ENCODE results near the gene CDK5R2. TPM values are rescaled to one million over a fixed set of nuclear protein-coding genes. Genes with fewer than 3 reads are reported as not detected.

Gene CDK5R2
- total RNA-seq, 4 donors from 2014 or later: not detected

DNA sequence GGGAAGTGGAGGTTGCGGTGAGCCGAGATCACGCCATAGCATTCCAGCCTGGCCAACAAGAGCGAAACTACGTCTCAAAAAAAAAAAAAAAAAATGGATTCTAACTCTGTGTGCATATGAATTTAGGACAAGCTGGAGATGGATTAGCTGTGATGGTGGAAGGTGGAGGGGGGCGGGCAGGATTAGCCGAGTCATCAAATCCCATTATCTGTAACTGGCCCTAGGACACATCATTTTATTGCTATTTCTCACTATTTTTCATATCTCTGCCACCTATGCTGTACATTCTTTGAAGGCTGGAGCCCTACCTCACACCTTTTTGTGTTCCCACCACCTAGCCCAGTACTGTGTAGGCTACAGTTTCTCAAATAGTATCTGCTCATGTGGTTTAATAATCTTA, 7.3 kb upstream of the CDK5R2 start:
- Histone ChIP-seq H3K27ac (no peak overlapping the region), H3K4me3 (no peak overlapping the region), H3K9me3 (no peaks in the 10 kb centered on the region), H3K27me3 (peaks cover 0 to 8% (median 3%) of the 10 kb centered on the region in 3 donors), H3K36me3 (no peaks in the 10 kb centered on the region), H3K4me1 (no peaks in the 10 kb centered on the region)
- intact Hi-C loops (cut with DNase I; ENCODE audit: low total_unique reads) (no loop called here), in situ Hi-C loops (cut with MboI; ENCODE audit: low sequenced_read_pairs in 4 of 4) (no loop called here)
- TF ChIP-seq, protein P1, sequence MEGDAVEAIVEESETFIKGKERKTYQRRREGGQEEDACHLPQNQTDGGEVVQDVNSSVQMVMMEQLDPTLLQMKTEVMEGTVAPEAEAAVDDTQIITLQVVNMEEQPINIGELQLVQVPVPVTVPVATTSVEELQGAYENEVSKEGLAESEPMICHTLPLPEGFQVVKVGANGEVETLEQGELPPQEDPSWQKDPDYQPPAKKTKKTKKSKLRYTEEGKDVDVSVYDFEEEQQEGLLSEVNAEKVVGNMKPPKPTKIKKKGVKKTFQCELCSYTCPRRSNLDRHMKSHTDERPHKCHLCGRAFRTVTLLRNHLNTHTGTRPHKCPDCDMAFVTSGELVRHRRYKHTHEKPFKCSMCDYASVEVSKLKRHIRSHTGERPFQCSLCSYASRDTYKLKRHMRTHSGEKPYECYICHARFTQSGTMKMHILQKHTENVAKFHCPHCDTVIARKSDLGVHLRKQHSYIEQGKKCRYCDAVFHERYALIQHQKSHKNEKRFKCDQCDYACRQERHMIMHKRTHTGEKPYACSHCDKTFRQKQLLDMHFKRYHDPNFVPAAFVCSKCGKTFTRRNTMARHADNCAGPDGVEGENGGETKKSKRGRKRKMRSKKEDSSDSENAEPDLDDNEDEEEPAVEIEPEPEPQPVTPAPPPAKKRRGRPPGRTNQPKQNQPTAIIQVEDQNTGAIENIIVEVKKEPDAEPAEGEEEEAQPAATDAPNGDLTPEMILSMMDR (IDR thresholded peaks at IDR 0.05 in 4 of 5, conservative IDR thresholded peaks at IDR 0.05 in 1 of 5): no peak
- TF ChIP-seq POLR2A (IDR thresholded peaks at IDR 0.05): no peak
- DNase-seq (no peak), ATAC-seq (no peak)

DNA sequence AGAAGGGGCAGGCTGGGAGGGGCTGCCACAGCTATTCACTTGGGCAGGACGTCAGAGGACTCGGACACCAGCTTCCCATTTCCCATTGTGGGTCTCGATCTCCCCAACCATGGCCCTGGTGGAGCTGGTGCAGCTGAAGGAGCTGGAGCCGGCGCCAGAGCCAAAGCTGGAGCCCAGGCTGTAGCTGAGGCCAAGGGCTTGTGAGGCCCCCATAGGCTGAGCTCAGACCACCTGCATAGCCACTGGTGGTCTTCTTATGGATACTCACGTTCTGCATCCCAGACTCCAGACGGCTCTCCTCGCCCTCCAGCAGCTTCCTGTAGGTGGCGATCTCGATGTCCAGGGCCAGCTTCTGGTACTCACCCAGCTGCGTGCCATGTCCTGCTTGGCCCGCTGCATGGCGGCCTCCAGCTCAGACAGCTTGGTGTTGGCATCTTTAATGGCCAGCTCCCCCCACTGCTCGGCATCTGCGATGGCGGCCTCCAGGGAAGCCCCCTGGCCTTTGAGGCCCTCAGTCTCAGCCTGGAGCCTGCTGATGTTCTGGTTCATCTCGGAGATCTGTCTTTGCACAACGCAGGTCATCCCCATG, 6.0 kb upstream of the CDK5R2 start:
- DNase-seq: no peak
- in situ Hi-C loops (cut with MboI; ENCODE audit: low sequenced_read_pairs in 4 of 4): no loop called here
- no peak for TF ChIP-seq POLR2A (IDR thresholded peaks at IDR 0.05)
- TF ChIP-seq, protein P1 (IDR thresholded peaks at IDR 0.05 in 4 of 5, conservative IDR thresholded peaks at IDR 0.05 in 1 of 5): no peak

DNA sequence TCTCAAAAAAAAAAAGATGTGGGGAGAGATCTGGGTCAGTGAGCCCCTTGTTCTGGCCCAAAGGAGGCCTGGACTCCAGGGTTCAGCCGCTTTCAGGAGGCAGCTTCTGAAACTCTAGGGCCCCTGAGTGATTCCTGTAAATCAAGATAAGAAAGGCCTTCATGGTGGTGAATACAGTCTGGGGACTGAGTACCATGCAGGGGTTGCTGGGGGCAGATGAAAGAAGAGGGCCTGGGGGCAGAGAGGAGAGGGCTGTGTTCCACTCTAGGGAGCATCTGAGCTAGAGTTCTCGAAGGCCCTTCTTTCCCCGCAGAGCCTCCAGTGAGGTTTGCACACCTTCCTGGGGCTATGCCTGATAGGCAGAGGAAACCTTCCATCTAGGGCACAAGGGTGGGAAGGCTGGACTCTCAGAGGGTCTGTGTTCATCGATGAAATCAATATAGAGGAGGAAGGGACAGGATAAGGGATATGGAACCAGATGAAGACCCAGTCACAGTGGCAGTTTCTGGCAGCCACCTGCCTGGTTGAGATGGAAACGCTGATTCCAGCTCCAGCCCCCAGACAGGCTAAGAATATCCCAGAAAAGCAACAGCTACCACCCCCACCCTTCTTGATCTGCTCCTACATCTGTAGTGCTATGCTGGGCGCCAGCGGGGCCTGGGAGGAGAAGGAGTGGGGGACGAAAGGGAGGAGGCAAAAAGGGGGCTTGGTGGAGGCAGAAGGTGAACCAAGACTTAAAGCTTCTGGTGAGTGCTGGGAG, 4.7 kb upstream of the CDK5R2 start:
- H3K4me3 ChIP-seq: no peak overlapping the region
- H3K27ac ChIP-seq: no peak overlapping the region
- peaks cover 0 to 1% of the 10 kb centered on the region in 2 donors for H3K4me1 ChIP-seq
- no peaks in the 10 kb centered on the region for H3K36me3 ChIP-seq
- in situ Hi-C loops (cut with MboI; ENCODE audit: low sequenced_read_pairs in 4 of 4): no loop called here
- DNase-seq (no peak), ATAC-seq (no peak)
- no peaks in the 10 kb centered on the region for H3K9me3 ChIP-seq
- intact Hi-C loops (cut with DNase I; ENCODE audit: low total_unique reads): no loop called here
- no peak for TF ChIP-seq POLR2A (IDR thresholded peaks at IDR 0.05)
- TF ChIP-seq, protein P1 (IDR thresholded peaks at IDR 0.05 in 4 of 5, conservative IDR thresholded peaks at IDR 0.05 in 1 of 5): no peak
- H3K27me3 ChIP-seq: peaks cover 18 to 26% (median 20%) of the 10 kb centered on the region in 3 donors

More for the DNA sequence above, 6.0 kb upstream of the CDK5R2 start:
- no peak overlapping the region for H3K4me3 ChIP-seq
- H3K27ac ChIP-seq: no peak overlapping the region
- no peaks in the 10 kb centered on the region for H3K36me3 ChIP-seq
- H3K9me3 ChIP-seq: no peaks in the 10 kb centered on the region
- ATAC-seq: no peak
- no peaks in the 10 kb centered on the region for H3K4me1 ChIP-seq
- intact Hi-C loops (cut with DNase I; ENCODE audit: low total_unique reads): no loop called here
- H3K27me3 ChIP-seq: peaks cover 6 to 17% (median 10%) of the 10 kb centered on the region in 3 donors

DNA sequence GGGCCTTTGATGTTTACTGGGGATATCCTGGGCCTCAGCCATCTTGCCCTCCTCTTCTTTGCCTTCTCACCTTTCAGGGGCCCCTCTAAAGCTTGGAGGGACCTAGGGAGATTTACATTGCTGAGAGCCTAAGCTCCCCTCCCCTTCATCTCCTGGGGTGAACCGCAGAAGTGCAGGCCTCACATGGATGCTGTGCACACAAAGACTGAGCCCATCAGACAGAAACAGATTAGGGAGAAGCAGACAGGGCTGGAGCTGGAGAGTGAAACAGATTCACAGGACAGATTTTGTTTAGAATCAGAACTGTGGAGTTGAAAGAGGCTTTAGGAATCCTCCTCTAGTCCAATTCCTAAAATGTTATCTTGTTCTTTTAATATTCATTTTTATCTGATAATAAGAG, 3.4 kb upstream of the CDK5R2 start:
- intact Hi-C loops (cut with DNase I; ENCODE audit: low total_unique reads): no loop called here

More for the DNA sequence above, 3.4 kb upstream of the CDK5R2 start:
- no peak overlapping the region for H3K4me3 ChIP-seq
- H3K36me3 ChIP-seq: no peaks in the 10 kb centered on the region
- TF ChIP-seq, protein P1 (IDR thresholded peaks at IDR 0.05 in 4 of 5, conservative IDR thresholded peaks at IDR 0.05 in 1 of 5): no peak
- no peak for TF ChIP-seq POLR2A (IDR thresholded peaks at IDR 0.05)
- in situ Hi-C loops (cut with MboI; ENCODE audit: low sequenced_read_pairs in 4 of 4): no loop called here
- no peak for ATAC-seq
- no peak for DNase-seq
- H3K9me3 ChIP-seq: no peaks in the 10 kb centered on the region
- H3K27me3 ChIP-seq: peaks cover 28 to 38% (median 29%) of the 10 kb centered on the region in 3 donors
- H3K4me1 ChIP-seq: peaks cover 0 to 3% of the 10 kb centered on the region in 2 donors
- no peak overlapping the region for H3K27ac ChIP-seq
